Measurements from ENCODE around the gene DPT.

The DPT gene

DNA sequence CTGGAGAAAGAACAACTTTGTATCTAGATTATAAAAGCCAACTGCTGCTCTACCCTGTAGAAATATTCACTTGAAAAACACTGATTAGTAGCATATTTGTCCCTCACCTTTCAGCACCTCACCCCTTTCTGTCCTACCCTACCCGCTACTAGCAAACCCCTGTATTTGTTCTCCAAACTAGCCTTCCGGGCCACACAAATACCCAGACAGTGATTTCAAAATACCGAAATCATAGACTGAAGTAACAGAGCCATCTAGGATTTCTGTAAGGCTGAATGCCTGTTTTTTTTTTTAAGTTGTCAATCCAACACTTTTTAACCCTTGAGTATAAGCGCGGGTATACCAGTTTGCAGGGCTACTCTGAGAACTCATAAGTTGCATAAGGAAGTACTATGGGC lies 398 bp upstream of the DPT start:
- no peak overlapping the region for H3K4me3 ChIP-seq (ENCODE audit: low read depth, low read length)
- no peak for DNase-seq (ENCODE audit: low read depth)
- TF ChIP-seq, protein P1, sequence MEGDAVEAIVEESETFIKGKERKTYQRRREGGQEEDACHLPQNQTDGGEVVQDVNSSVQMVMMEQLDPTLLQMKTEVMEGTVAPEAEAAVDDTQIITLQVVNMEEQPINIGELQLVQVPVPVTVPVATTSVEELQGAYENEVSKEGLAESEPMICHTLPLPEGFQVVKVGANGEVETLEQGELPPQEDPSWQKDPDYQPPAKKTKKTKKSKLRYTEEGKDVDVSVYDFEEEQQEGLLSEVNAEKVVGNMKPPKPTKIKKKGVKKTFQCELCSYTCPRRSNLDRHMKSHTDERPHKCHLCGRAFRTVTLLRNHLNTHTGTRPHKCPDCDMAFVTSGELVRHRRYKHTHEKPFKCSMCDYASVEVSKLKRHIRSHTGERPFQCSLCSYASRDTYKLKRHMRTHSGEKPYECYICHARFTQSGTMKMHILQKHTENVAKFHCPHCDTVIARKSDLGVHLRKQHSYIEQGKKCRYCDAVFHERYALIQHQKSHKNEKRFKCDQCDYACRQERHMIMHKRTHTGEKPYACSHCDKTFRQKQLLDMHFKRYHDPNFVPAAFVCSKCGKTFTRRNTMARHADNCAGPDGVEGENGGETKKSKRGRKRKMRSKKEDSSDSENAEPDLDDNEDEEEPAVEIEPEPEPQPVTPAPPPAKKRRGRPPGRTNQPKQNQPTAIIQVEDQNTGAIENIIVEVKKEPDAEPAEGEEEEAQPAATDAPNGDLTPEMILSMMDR (IDR thresholded peaks at IDR 0.05; ENCODE audit: insufficient read depth, low read depth, low read length, missing control alignments) = no peak

DNA sequence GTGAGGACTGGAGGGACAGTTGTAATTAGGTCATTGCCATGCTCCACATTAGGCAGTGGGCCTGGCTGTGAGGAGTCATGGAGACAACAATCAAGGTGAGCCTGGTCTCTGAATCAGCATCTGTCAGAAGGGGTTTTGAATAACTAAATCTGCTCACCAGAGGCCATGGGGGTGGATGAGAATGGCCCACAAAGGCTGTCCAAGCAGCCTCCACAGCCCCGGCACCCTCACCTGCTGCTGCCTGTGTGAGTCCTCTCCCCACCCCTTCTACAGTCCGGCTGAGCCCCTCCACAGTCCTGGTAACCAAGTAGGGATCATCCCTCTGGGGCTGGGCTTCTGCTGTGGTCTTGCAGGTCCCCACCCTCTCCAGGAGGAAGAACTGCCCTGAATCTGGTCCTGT lies 2.3 kb downstream of the DPT start:
- no peak for DNase-seq (ENCODE audit: low read depth)
- no peak overlapping the region for H3K4me3 ChIP-seq (ENCODE audit: low read depth, low read length)
- TF ChIP-seq, protein P1 (IDR thresholded peaks at IDR 0.05; ENCODE audit: insufficient read depth, low read depth, low read length, missing control alignments) = no peak

DNA sequence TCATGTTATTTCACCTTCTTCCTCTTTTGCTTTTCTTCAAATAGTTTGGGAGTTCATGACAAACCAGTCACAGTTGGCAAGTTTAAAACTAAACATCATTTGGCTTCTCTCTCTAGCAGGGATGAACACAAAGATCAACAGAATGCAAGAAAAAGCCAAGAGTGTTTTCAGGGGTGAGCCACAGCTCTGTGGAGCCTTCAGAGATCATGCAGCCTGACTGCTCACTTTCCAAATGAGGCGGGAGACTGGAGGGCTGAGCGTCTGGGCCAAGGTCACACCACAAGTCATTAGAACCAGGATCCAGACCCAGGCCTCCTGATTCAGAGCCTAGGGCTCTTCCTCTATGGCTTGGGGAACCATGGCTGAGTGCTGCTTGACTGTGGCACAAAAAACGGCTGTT lies 2.7 kb downstream of the DPT start:
- DNase-seq (ENCODE audit: low read depth) = no peak
- no peak overlapping the region for H3K4me3 ChIP-seq (ENCODE audit: low read depth, low read length)
- TF ChIP-seq, protein P1 (IDR thresholded peaks at IDR 0.05; ENCODE audit: insufficient read depth, low read depth, low read length, missing control alignments) = no peak

DNA sequence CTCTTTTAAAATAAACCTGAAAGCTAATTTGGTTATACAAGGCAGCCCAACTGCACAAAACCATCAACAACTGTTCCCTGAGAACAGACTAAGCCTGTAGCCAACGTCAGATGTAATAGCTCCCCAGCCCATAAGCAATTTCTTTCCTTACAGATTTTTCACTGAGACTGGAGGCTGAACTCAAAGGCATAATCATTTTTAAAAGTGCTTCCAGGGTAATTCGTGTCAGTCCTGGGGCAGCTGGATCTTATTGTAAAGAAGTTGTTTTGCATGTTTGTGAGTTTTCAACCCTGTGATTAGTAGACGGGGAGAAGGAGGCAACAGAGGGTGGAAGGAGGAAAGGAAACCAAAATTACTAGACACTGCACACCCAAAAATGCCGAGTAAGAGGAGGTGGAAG lies 3.2 kb downstream of the DPT start:
- TF ChIP-seq, protein P1 (IDR thresholded peaks at IDR 0.05; ENCODE audit: insufficient read depth, low read depth, low read length, missing control alignments) = no peak
- DNase-seq (ENCODE audit: low read depth) = no peak
- H3K4me3 ChIP-seq (ENCODE audit: low read depth, low read length) = no peak overlapping the region

DNA sequence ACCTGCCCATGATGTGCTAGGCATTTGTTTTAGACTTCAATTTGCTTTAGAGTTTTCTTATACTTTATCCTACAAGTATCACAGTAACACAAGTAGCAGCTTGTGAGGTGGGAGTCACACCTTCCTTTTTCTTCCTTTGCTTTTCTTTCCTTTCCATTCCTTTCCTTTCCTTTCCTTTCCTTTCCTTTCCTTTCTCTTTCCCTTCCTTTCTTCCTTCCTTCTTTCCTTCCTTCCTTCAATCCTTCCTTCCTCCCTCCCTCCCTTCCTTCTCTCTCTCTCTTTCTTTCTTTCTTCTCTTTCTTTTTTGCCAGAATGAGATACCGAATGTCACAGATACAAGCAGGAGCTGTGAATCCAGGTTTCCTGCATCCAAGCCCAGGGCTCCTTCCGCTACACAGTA lies 3.9 kb downstream of the DPT start:
- DNase-seq (ENCODE audit: low read depth) = no peak
- TF ChIP-seq, protein P1 (IDR thresholded peaks at IDR 0.05; ENCODE audit: insufficient read depth, low read depth, low read length, missing control alignments) = no peak
- H3K4me3 ChIP-seq (ENCODE audit: low read depth, low read length) = no peak overlapping the region

DNA sequence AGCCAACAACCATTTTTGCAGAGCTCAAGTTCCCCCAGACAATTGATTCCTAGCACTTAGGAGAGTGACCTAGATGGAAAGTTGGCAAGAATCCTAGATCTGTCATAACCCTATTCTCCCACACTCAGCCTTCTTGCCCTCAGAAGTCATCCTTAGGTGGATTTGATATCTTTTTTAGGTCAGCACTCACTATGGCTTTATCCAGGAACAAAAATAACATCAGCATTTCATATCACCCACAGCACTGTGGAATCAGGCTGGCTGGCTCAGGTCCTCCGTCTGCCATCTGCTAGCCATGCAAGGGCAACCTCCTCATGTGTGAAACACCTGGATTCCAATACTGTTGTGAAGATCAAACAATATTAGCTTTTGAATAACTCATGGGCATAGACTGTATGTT lies 6.0 kb downstream of the DPT start:
- TF ChIP-seq, protein P1 (IDR thresholded peaks at IDR 0.05; ENCODE audit: insufficient read depth, low read depth, low read length, missing control alignments) = no peak
- H3K4me3 ChIP-seq (ENCODE audit: low read depth, low read length) = no peak overlapping the region
- DNase-seq (ENCODE audit: low read depth) = no peak

DNA sequence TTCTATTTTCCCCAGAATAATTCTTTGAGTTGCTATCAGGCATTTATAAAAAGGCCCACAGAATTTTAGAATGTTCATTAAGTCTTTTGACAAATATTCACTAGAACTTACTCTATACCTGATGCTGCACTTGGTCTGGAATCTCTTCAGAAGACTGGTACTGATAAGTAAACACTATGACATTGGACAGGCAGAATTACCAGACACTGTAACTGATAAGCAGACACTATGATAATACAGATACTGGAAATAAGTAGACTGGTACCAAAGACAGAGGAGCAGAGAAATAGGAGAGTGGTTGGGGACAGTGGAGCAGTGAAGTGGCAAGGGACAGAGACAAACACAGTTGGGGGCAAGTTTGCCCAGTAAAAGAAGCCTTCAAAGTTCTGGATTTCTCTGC lies 8.2 kb downstream of the DPT start:
- TF ChIP-seq, protein P1 (IDR thresholded peaks at IDR 0.05; ENCODE audit: insufficient read depth, low read depth, low read length, missing control alignments) = no peak
- no peak for DNase-seq (ENCODE audit: low read depth)
- H3K4me3 ChIP-seq (ENCODE audit: low read depth, low read length) = no peak overlapping the region

Measured in GM12865 (cell line).